HG03039 (cell line): ENCODE results near the gene CNIH1.
"Not testable (repeated sequence)": the region's sequence is repeated elsewhere in the genome, so short reads cannot be mapped to it uniquely, and the experiment has no call there.

ENCODE experiments used
- ATAC-seq: cut with Tn5 transposase; IDR thresholded peaks from one replicate; pipeline ENCODE4 v1.9.1; 2021; ENCODE audit warnings: mild to moderate bottlenecking, moderate library complexity; ENCODE audit not compliant: unreplicated experiment

CNIH1 gene

GRCh38 chr14:54392131-54392859 is 48.9 kb downstream of the CNIH1 start:
- ATAC-seq, result no peak

- ATAC-seq, result no peak
Observed at GRCh38 chr14:54387328-54387727, 53.8 kb downstream of the CNIH1 start.

GRCh38 chr14:54385556-54385955 is 55.6 kb downstream of the CNIH1 start:
- ATAC-seq, result no peak

DNA sequence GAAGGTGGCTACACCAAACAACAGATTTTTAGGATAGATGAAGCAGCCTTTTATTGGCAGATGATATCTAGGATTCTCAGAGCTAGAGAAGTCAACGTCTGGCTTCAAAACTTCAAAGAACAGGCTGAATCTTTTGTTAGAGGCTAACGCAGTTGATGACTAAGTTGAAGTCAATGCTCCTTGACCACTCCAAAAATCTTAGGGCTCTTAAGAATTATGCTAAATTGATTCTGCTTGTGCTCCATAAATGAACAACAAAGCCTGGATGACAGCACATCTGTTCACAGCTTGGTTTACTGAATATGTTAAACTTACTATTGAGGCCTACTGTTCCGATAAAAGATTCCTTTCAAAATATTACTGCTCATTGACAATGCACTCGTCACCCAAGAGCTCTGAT is 57.3 kb downstream of the CNIH1 start:
- ATAC-seq, result no peak

DNA sequence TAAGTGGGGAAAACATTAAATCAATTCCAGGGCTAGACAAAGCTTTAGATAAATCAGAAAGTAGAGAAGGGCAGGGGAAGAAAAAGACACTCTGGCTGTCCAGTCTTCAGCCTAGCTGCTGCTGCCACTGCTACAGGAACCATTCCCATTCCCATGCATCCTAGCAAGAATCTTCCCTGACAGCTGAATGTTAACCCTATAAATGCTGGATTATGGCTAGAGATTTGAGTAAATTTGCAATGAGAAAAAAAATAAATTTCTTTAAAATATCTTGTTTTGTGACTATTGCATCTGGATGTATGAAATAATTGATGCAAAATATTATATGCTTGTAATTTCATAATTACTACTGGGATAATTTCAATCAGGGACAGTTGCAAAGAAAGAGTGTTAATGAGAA is 59.4 kb downstream of the CNIH1 start:
- ATAC-seq, result no peak

DNA sequence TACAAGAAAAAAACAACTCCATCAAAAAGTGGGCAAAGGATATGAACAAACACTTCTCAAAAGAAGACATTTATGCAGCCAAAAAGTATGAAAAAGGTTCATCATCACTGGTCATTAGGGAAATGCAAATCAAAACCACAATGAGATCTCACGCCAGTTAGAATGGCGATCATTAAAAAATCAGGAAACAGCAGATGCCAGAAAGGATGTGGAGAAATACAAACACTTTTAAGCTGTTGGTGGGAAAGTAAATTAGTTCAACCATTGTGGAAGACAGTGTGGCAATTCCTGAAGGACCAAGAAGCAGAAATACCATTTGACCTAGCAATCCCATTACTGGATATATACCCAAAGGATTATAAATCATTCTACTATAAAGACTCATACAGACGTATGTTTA is 60.6 kb downstream of the CNIH1 start:
- not testable (repeated sequence) for ATAC-seq

GRCh38 chr14:54378893-54379292 is 62.3 kb downstream of the CNIH1 start:
- ATAC-seq, result not testable (repeated sequence)

- no peak for ATAC-seq
Observed at GRCh38 chr14:54377501-54377900, 63.7 kb downstream of the CNIH1 start.

GRCh38 chr14:54374117-54374884 is 66.9 kb downstream of the CNIH1 start:
- ATAC-seq, result no peak
